Fibroblast of pulmonary artery (primary cell): Measurements from ENCODE around the gene RNPC3.

Source experiments
- DNase-seq: peaks from one replicate; pipeline ENCODE4 v3.0.0-alpha.2; 2010; ENCODE audit warnings: low read depth
- H3K4me3 ChIP-seq: replicated peaks from 2 replicates; pipeline ENCODE4 v1.5.1; 2011; ENCODE audit warnings: low read depth, mild to moderate bottlenecking, control low read depth, low read length, moderate library complexity
- CTCF ChIP-seq: IDR thresholded peaks from 2 replicates; pipeline ENCODE4 v1.5.1; 2011; ENCODE audit warnings: mild to moderate bottlenecking, control low read depth, low read length, inconsistent platforms; ENCODE audit errors: missing control alignments

RNPC3 gene

DNA sequence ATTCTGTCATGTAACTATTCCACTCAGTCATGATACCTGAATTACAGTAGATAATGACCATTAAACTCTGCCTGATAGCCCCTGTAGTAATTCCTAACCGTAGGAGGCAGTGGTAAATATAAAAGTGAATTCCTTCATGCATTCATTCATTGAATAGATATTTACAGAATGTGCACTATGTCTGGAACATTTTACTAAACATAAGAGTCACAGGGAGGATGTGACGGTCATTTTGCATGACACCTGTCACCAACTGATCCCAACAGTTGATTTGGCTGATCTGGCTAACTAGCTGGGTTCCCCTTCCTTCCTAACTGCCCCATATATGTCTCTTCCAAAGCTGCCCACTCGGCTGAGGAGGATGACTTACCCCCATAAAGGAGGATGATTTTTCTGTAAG is 2.2 kb upstream of the RNPC3 start:
- H3K4me3 ChIP-seq = no peak overlapping the region
- no peak for TF ChIP-seq CTCF

DNA sequence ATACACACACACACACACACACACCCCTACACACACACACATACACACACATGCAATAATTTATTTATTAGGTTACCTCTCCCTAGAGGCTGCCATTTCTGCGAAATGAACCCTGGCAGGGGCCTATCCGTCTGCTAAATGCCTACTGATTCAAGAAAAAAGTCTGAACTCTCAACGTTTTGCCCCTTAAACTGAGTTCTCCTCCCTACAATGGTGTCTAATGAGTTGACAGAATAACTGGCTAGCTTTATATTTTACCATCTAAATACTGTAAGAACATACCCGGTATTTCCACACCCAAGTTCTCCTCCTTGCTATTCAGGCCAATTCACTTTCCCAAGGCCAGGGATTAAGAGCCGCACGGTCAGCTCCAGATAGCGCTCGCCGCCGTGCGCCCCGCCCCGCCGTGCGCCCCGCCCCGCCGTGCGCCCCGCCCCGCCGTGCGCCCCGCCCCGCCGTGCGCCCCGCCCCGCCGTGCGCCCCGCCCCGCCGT is 339 bp upstream of the RNPC3 start:
- DNase-seq = peak; percentile 70
- TF ChIP-seq CTCF = no peak
- peak overlapping the region; percentile 44 for H3K4me3 ChIP-seq

More for the DNA sequence above, 2.2 kb upstream of the RNPC3 start:
- no peak for DNase-seq

DNA sequence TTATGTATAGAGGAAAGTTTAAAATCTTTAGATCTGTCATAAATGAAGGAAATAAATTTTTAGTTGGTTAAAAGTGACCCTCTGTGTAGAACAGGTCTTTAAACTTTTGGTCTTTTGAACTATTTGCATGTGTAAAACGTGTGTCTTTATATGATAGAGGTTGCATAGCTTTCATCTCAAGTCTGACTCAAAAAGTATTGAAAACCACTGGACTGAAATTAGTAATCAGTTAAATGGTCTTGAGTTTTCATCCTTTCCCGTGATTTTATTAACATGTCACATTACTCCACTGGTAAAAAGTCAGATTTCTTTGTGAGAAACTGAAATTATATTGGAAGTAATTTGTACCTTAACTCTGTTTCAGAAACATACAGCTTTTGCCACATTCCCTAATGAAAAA is 1.8 kb downstream of the RNPC3 start:
- no peak for TF ChIP-seq CTCF
- peak overlapping the region; percentile 89 for H3K4me3 ChIP-seq
- no peak for DNase-seq

GRCh38 chr1:103529746-103530145 is 4.2 kb downstream of the RNPC3 start:
- H3K4me3 ChIP-seq = no peak overlapping the region
- DNase-seq = no peak
- no peak for TF ChIP-seq CTCF

DNA sequence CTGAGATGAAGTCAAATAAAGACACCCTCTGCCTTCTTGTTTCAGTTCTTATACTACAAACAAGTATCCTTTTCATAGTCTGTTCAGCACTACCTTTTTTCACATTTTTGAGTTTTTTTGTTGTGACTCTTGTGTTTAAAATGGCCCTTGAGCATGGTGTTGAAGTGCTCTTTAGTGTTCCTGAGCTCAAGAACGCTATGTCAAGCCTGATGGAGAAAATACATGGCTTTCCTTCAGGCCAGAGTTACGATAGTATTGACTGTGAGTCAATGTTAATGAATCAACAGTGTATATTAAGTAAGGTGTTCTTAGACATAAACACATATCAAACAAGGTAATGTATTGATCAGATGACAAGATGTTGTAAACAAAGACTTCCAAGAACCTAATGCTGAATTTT is 12.7 kb downstream of the RNPC3 start:
- no peak overlapping the region for H3K4me3 ChIP-seq
- no peak for DNase-seq
- TF ChIP-seq CTCF = no peak

DNA sequence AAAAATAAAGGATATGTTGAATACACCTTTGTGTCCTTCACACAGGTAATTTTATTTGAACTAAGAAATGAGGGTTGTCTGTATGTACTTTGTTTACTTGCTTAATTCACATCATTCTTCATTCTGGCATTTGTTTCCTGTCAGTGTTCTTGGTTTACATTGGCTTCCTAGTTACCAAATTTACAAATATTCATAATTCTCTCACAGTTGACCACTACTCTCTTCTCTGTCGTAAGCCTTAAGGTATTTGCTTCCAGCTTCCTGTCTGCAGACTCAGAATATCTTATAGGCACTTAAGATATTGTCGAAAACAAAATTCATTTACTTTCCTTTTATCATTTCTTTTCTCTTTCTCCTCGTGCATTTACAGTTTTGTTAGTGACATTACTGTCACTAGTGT is 15.9 kb downstream of the RNPC3 start:
- DNase-seq = no peak
- no peak overlapping the region for H3K4me3 ChIP-seq
- TF ChIP-seq CTCF = no peak

DNA sequence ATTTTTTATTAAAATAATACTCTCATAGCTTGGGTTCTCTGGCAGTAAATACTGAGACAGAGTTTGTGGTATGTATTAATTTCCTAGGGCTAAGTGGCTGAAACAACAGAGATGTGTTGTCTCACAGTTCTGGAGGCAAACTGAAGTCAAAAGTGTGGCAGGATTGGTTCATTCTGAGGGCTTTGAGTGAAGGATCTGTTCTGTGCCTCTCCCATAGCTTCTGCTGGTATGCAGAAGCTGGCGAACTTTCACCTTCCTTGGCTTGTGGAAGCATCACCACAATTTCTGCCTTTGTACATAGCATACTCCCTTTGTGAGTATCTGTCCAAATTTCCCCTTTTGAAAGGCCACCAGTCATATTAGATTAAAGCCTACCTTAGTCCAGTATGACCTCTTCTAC is 21.0 kb downstream of the RNPC3 start:
- no peak for DNase-seq
- TF ChIP-seq CTCF = no peak

More for the DNA sequence above, 21.0 kb downstream of the RNPC3 start:
- H3K4me3 ChIP-seq = no peak overlapping the region
